Measurements from ENCODE around the gene ANKRD13B.

DNA sequence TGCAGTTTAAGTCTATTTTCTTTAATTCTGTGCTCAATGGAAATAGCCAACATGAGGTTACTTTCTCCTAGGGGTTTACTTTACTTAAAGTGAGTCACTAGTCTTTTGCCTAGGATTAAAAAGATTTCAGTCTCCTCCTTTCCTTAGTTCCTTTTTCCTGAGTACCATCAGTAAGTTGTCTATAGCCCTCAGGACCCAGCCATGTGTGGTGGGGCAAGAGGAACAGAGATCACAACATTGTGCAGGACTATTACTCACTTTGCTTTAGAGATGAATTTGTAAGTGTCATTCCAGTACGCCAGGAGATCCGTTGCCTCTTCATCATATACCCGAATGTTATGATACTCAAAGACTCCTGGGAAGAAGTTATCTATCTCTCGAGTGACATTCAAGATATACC is 57.5 kb downstream of the ANKRD13B start:
- TF ChIP-seq CTCF (IDR thresholded peaks at IDR 0.05) (no peak), ZFX (IDR thresholded peaks at IDR 0.05; ENCODE audit: borderline replicate concordance) (no peak)
